ENCODE data around the gene SLC29A4.

The SLC29A4 gene

GRCh38 chr7:5283421-5284303 is 919 bp downstream of the SLC29A4 start:
- ATAC-seq, result peak; percentile 75
- TF ChIP-seq ZNF70 (CRISPR knock-in tag; IDR thresholded peaks at IDR 0.05) (no peak), OSR1 (CRISPR knock-in tag; IDR thresholded peaks at IDR 0.05) (no peak), ARNTL (CRISPR knock-in tag; IDR thresholded peaks at IDR 0.05; ENCODE audit: borderline replicate concordance, low read depth) (no peak), ZFP3 (CRISPR knock-in tag; IDR thresholded peaks at IDR 0.05) (no peak), ZFP30 (CRISPR knock-in tag; IDR thresholded peaks at IDR 0.05) (no peak), BACH2 (CRISPR knock-in tag; IDR thresholded peaks at IDR 0.05; ENCODE audit: borderline replicate concordance) (no peak), PPARA (CRISPR knock-in tag; IDR thresholded peaks at IDR 0.05; ENCODE audit: borderline replicate concordance) (no peak), TCF4 (CRISPR knock-in tag; IDR thresholded peaks at IDR 0.05; ENCODE audit: borderline replicate concordance) (no peak), TOX (CRISPR knock-in tag; IDR thresholded peaks at IDR 0.05; ENCODE audit: borderline replicate concordance) (no peak), CSDC2 (CRISPR knock-in tag; IDR thresholded peaks at IDR 0.05) (no peak), ZNF8 (CRISPR knock-in tag; IDR thresholded peaks at IDR 0.05) (no peak), SNAI2 (CRISPR knock-in tag; IDR thresholded peaks at IDR 0.05) (no peak), CREB5 (CRISPR knock-in tag; IDR thresholded peaks at IDR 0.05; ENCODE audit: low read depth) (no peak), GLIS3 (CRISPR knock-in tag; IDR thresholded peaks at IDR 0.05) (no peak), PATZ1 (CRISPR knock-in tag; IDR thresholded peaks at IDR 0.05; ENCODE audit: borderline replicate concordance) (no peak), POU6F1 (CRISPR knock-in tag; IDR thresholded peaks at IDR 0.05; ENCODE audit: borderline replicate concordance, low read depth) (no peak), ESRRG (CRISPR knock-in tag; IDR thresholded peaks at IDR 0.05) (no peak), CSRNP3 (CRISPR knock-in tag; IDR thresholded peaks at IDR 0.05) (no peak), ZNF565 (CRISPR knock-in tag; conservative IDR thresholded peaks at IDR 0.05; ENCODE audit: low read depth) (no peak), ZC3H10 (CRISPR knock-in tag; IDR thresholded peaks at IDR 0.05) (no peak)

- peak; percentile 71 for ATAC-seq
- TF ChIP-seq BACH2 (CRISPR knock-in tag; IDR thresholded peaks at IDR 0.05; ENCODE audit: borderline replicate concordance) (no peak), ZNF70 (CRISPR knock-in tag; IDR thresholded peaks at IDR 0.05) (no peak), PPARA (CRISPR knock-in tag; IDR thresholded peaks at IDR 0.05; ENCODE audit: borderline replicate concordance) (no peak), ESRRG (CRISPR knock-in tag; IDR thresholded peaks at IDR 0.05) (no peak), CSDC2 (CRISPR knock-in tag; IDR thresholded peaks at IDR 0.05) (no peak), PATZ1 (CRISPR knock-in tag; IDR thresholded peaks at IDR 0.05; ENCODE audit: borderline replicate concordance) (no peak), POU6F1 (CRISPR knock-in tag; IDR thresholded peaks at IDR 0.05; ENCODE audit: borderline replicate concordance, low read depth) (no peak)
Measured at GRCh38 chr7:5284304-5285281, 1.9 kb downstream of the SLC29A4 start.

Data from SK-N-SH treated with all-trans-retinoic acid at 6 μM for 48 hours (cell line).